H1 (cell line): ENCODE data around the gene PLB1. TPM values are rescaled to one million over a fixed set of nuclear protein-coding genes. Genes with fewer than 3 reads are reported as not detected.

ENCODE experiments used
- CTCF ChIA-PET: fragments of 300-600 bp; sonication (Branson Sonifier 250); formaldehyde crosslinking; loops from one replicate; lab custom pipeline; 2021; ENCODE audit not compliant: partially characterized antibody; lab: Charles Lee
- POLR2A ChIA-PET: fragments of 300-600 bp; sonication (Branson Sonifier 250); formaldehyde crosslinking; loops from one replicate; lab custom pipeline; 2021; ENCODE audit warnings: inconsistent platforms; ENCODE audit not compliant: partially characterized antibody; lab: Charles Lee
- DNase-seq, 2 experiments: peaks; one replicate each; pipeline versions ENCODE4 v3.0.0 to v3.0.0-alpha.2; 2010 to 2022; ENCODE audit warnings: low spot score in 2 of 2, low read depth in 1 of 2, mixed read lengths in 1 of 2
- FAIRE-seq: peaks from 2 replicates; lab custom pipeline; 2011; peaks lifted over from hg19 to GRCh38; lab: Jason Lieb, UNC
- H2AFZ ChIP-seq: 2 replicates; pipeline ENCODE4 v1.8.1; 2012; ENCODE audit warnings: low read length, inconsistent platforms
- H2AK5ac ChIP-seq: 2 replicates; pipeline ENCODE4 v1.6.1; 2013; ENCODE audit warnings: low read depth, low read length
- H2BK120ac ChIP-seq: replicated peaks from 2 replicates; pipeline ENCODE3; 2013; ENCODE audit warnings: low read depth, low read length, inconsistent platforms
- H2BK12ac ChIP-seq: 2 replicates; pipeline ENCODE4 v1.6.1; 2013; ENCODE audit warnings: low read depth, low read length
- H2BK15ac ChIP-seq: 2 replicates; pipeline ENCODE4 v1.6.1; 2013; ENCODE audit warnings: low read length
- H2BK20ac ChIP-seq: 2 replicates; pipeline ENCODE4 v1.6.1; 2013; ENCODE audit warnings: low read length
- H2BK5ac ChIP-seq: 2 replicates; pipeline ENCODE4 v1.6.1; 2013; ENCODE audit warnings: low read depth, low read length
- H3K14ac ChIP-seq: 2 replicates; pipeline ENCODE4 v1.6.1; 2013; ENCODE audit warnings: inconsistent platforms; ENCODE audit not compliant: insufficient read length
- H3K18ac ChIP-seq: 2 replicates; pipeline ENCODE4 v1.6.1; 2013; ENCODE audit warnings: low read length; ENCODE audit errors: extremely low read depth
- H3K23ac ChIP-seq: 2 replicates; pipeline ENCODE4 v1.6.1; 2013; ENCODE audit warnings: inconsistent platforms; ENCODE audit not compliant: insufficient read length
- H3K23me2 ChIP-seq: 2 replicates; pipeline ENCODE4 v1.6.1; 2013; ENCODE audit warnings: low read depth, low read length
- H3K27ac ChIP-seq: 2 replicates; pipeline ENCODE4 v1.6.1; 2011; ENCODE audit warnings: low read depth, low read length, inconsistent platforms
- H3K27me3 ChIP-seq, 4 experiments: replicated peaks in 1 of 4; 1 replicate in 1 of 4; 2 replicates in 3 of 4; pipeline versions ENCODE4 v1.6.1 to v1.8.1; 2011 to 2013; ENCODE audit warnings: low read length in 3 of 4, mild to moderate bottlenecking in 3 of 4, inconsistent platforms in 2 of 4, mixed read lengths in 2 of 4, moderate library complexity in 1 of 4; ENCODE audit not compliant: control insufficient read depth in 3 of 4, insufficient read depth in 3 of 4; ENCODE audit errors: extremely low read depth in 1 of 4
- H3K36me3 ChIP-seq, 4 experiments: 2 replicates each; pipeline versions ENCODE4 v1.6.1 to v1.8.1; 2011 to 2013; ENCODE audit warnings: mild to moderate bottlenecking in 4 of 4, low read length in 3 of 4, moderate library complexity in 2 of 4, control low read depth in 1 of 4, inconsistent platforms in 1 of 4; ENCODE audit not compliant: insufficient read depth in 4 of 4, control insufficient read depth in 2 of 4
- H3K4ac ChIP-seq: replicated peaks from 2 replicates; pipeline ENCODE3; 2013; ENCODE audit warnings: low read length, low read depth, mixed read lengths, inconsistent platforms; ENCODE audit not compliant: insufficient read length
- H3K4me1 ChIP-seq, 4 experiments: replicated peaks in 1 of 4; 1 replicate in 1 of 4; 2 replicates in 3 of 4; pipeline versions ENCODE4 v1.6.1 to v1.8.1; 2011 to 2013; ENCODE audit warnings: low read length in 3 of 4, inconsistent platforms in 2 of 4, mixed read lengths in 1 of 4; ENCODE audit not compliant: insufficient read depth in 4 of 4, control insufficient read depth in 3 of 4
- H3K4me2 ChIP-seq, 2 experiments: 2 replicates each; pipeline versions ENCODE4 v1.6.1 to v1.8.1; 2011 to 2013; ENCODE audit warnings: low read depth in 2 of 2, low read length in 2 of 2, control low read depth in 1 of 2, inconsistent platforms in 1 of 2, mild to moderate bottlenecking in 1 of 2; ENCODE audit not compliant: insufficient read depth in 1 of 2
- H3K4me3 ChIP-seq, 4 experiments: fragments of 200-600, 300-600 bp in 1 of 4; sonication (generic), shearing (Covaris generic), sonication (Bioruptor Twin) in 1 of 4; 2 replicates each; pipeline versions ENCODE4 v1.5.1 to v1.8.1; 2011 to 2016; ENCODE audit warnings: low read length in 4 of 4, low read depth in 3 of 4, control low read depth in 2 of 4, inconsistent platforms in 2 of 4, mild to moderate bottlenecking in 2 of 4, mixed read lengths in 1 of 4, moderate library complexity in 1 of 4; ENCODE audit not compliant: insufficient read depth in 2 of 4; ENCODE audit errors: extremely low read depth in 1 of 4
- H3K56ac ChIP-seq: replicated peaks from 2 replicates; pipeline ENCODE3; 2013; ENCODE audit warnings: low read depth, mild to moderate bottlenecking, mixed read lengths, low read length, inconsistent platforms; ENCODE audit not compliant: insufficient read length
- H3K79me1 ChIP-seq: 2 replicates; pipeline ENCODE4 v1.6.1; 2013; ENCODE audit warnings: low read depth, low read length, control low read depth
- H3K79me2 ChIP-seq, 2 experiments: 2 replicates each; pipeline versions ENCODE4 v1.6.1 to v1.8.1; 2012 to 2013; ENCODE audit warnings: low read length in 2 of 2, mild to moderate bottlenecking in 2 of 2, inconsistent platforms in 1 of 2; ENCODE audit not compliant: insufficient read depth in 2 of 2, control insufficient read depth in 1 of 2
- H3K9ac ChIP-seq, 4 experiments: replicated peaks in 1 of 4; 1 replicate in 1 of 4; 2 replicates in 3 of 4; pipeline versions ENCODE4 v1.6.1 to v1.8.1; 2011 to 2013; ENCODE audit warnings: low read depth in 3 of 4, low read length in 3 of 4, control low read depth in 2 of 4, mild to moderate bottlenecking in 2 of 4, moderate library complexity in 2 of 4, inconsistent platforms in 1 of 4; ENCODE audit errors: extremely low read depth in 1 of 4
- H3K9me3 ChIP-seq, 2 experiments: 2 replicates each; pipeline versions ENCODE4 v1.6.1 to v1.8.1; 2012 to 2013; ENCODE audit warnings: mild to moderate bottlenecking in 2 of 2, moderate library complexity in 2 of 2, control low read depth in 1 of 2, inconsistent platforms in 1 of 2, low read depth in 1 of 2, low read length in 1 of 2, mixed read lengths in 1 of 2; ENCODE audit not compliant: insufficient read depth in 2 of 2
- H4K20me1 ChIP-seq, 2 experiments: replicated peaks in 1 of 2; 2 replicates each; pipeline versions ENCODE3 to v1.8.1; 2011 to 2013; ENCODE audit warnings: inconsistent platforms in 2 of 2, low read length in 2 of 2, mild to moderate bottlenecking in 1 of 2; ENCODE audit not compliant: insufficient read depth in 2 of 2, control insufficient read depth in 1 of 2
- H4K5ac ChIP-seq: 2 replicates; pipeline ENCODE4 v1.6.1; 2013; ENCODE audit warnings: low read length, low read depth, mixed read lengths, inconsistent platforms; ENCODE audit not compliant: insufficient read length
- H4K8ac ChIP-seq: 2 replicates; pipeline ENCODE4 v1.8.0; 2013; ENCODE audit warnings: mild to moderate bottlenecking, moderate library complexity, low read length, inconsistent platforms; ENCODE audit not compliant: insufficient read depth; ENCODE audit errors: extremely low read depth
- H4K91ac ChIP-seq: replicated peaks from 2 replicates; pipeline ENCODE3; 2013; ENCODE audit warnings: low read length, mixed read lengths, inconsistent platforms; ENCODE audit not compliant: insufficient read length
- ATF2 ChIP-seq: IDR thresholded peaks from 2 replicates; pipeline ENCODE4 v1.6.1; 2012; ENCODE audit warnings: low read length, inconsistent platforms
- CBX8 ChIP-seq: fragments of 300-800, 300-1000 bp; sonication (generic); IDR thresholded peaks from 2 replicates; pipeline ENCODE4 v1.7.1; 2016; ENCODE audit warnings: low read depth, low read length, borderline replicate concordance
- CHD2 ChIP-seq: IDR thresholded peaks from 2 replicates; pipeline ENCODE4 v1.6.1; 2012; ENCODE audit warnings: low read length, improper control_type of control experiment
- CREB1 ChIP-seq: IDR thresholded peaks from 2 replicates; pipeline ENCODE4 v1.6.1; 2012; ENCODE audit warnings: inconsistent platforms
- EP300 ChIP-seq, 2 experiments: IDR thresholded peaks; 1 replicate in 1 of 2; 2 replicates in 1 of 2; pipeline ENCODE4 v1.6.1; 2011 to 2012; ENCODE audit warnings: low read depth in 2 of 2, low read length in 2 of 2, mild to moderate bottlenecking in 2 of 2, borderline replicate concordance in 1 of 2, inconsistent platforms in 1 of 2, moderate library complexity in 1 of 2
- EZH2 ChIP-seq: fragments of 200-600 bp; sonication (generic); IDR thresholded peaks from 2 replicates; pipeline ENCODE4 v1.7.1; 2012; ENCODE audit warnings: low read depth, mild to moderate bottlenecking, moderate library complexity, low read length, inconsistent platforms; ENCODE audit not compliant: severe bottlenecking
- KDM5A ChIP-seq: fragments of 200-600 bp; IDR thresholded peaks from 2 replicates; pipeline ENCODE4 v1.7.1; 2012; ENCODE audit warnings: mild to moderate bottlenecking, low read length, inconsistent platforms, mixed read lengths
- NRF1 ChIP-seq: IDR thresholded peaks from 2 replicates; pipeline ENCODE4 v1.6.1; 2011; ENCODE audit warnings: mild to moderate bottlenecking, low read depth, low read length, improper control_type of control experiment
- WGBS, 2 experiments: shearing (Covaris generic) in 1 of 2; methylation state at CpG; one replicate each; pipeline versions ENCODE4 v1.1.6 to v1.1.7; 2013 to 2015; ENCODE audit warnings: low lambda C conversion rate in 2 of 2, mixed read lengths in 2 of 2, inconsistent platforms in 1 of 2, low coverage in 1 of 2, missing lambda C conversion rate in 1 of 2; ENCODE audit not compliant: insufficient replicate concordance in 2 of 2, insufficient coverage in 1 of 2, insufficient read length in 1 of 2; ENCODE audit errors: extremely low coverage in 1 of 2, missing lambda C conversion rate in 1 of 2; 5-methylcytosine and 5-hydroxymethylcytosine counted together
- polyA plus RNA-seq, 7 experiments: library from polyadenylated mRNA; depleted of rRNA in 3 of 7; stranded (reverse) in 5 of 7; unstranded in 2 of 7; fragments of >200 nt in 5 of 7; fragments of 200-250 nt in 2 of 7; gene quantifications; 1 replicate in 5 of 7; 2 replicates in 1 of 7; 4 replicates in 1 of 7; pipeline versions ENCODE4 v1.2.1 to v1.2.3, GENCODE V29; 2011 to 2013; ENCODE audit warnings: missing spikeins in 2 of 7, mixed read lengths in 2 of 7
- total RNA-seq: library from RNA; stranded (reverse); fragmentation: NEBNext Ultra II Directional; extraction: Animal tissue kit (Norgen Biotek cat#: 25700); gene quantifications from 2 replicates; pipeline ENCODE4 v1.2.1, GENCODE V29; 2021

Gene PLB1
- total and polyA plus RNA-seq, 2 of the 8 experiments (the other 6 are each of a cell fraction or from before 2014, with no cell fraction given): 0.20 to 0.36 TPM

DNA sequence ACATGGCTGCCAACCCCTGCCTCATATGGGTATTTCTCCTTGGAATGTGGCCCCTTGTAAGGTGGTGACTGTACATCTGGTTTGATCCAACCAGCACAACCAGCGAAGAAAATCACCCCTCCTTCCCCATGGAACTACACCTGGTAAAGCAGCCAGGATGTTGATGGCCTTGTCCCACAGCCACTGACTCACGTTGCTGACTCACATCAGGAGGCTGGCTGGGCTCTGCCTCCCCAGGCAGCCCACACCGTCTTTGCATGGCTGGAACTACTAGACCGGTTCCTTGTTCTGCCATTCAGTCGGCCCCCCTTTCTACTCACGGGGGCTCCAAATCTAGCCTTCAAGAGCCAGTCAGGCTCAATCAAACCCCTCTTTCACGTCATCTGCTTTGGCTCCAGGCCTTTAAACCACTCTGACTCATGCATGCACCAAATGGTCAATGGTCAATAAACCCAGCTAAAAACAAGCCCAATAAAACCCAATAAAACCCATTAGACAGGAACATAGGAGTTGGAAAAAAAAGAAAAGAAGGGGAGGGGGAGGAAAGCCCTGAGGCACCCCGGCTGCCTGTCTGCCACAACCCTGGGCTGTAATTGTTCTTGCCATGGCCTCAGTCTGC lies 114.8 kb downstream of the PLB1 start:
- no peaks in the 10 kb centered on the region for H3K36me3 ChIP-seq
- no peak overlapping the region for H4K5ac ChIP-seq
- no peak overlapping the region; the same call in 1 of the 2 replicates for H2BK12ac ChIP-seq
- TF ChIP-seq CHD2: no peak
- no peak for TF ChIP-seq EP300 (IDR thresholded peaks at IDR 0.05; ENCODE audit: borderline replicate concordance in 1 of 2, low read depth in 2 of 2, low read length in 2 of 2)
- no peak for TF ChIP-seq ATF2
- no peak for TF ChIP-seq CREB1
- TF ChIP-seq KDM5A: no peak
- no peak for TF ChIP-seq CBX8
- no peak for TF ChIP-seq EZH2
- TF ChIP-seq NRF1: no peak
- no peak overlapping the region for H3K56ac ChIP-seq
- no peak overlapping the region for H3K27ac ChIP-seq
- H2BK5ac ChIP-seq: no peak overlapping the region
- H3K4ac ChIP-seq: no peak overlapping the region
- no peak overlapping the region for H3K14ac ChIP-seq
- FAIRE-seq (no peak), DNase-seq (no peak)
- H3K4me1 ChIP-seq: peaks cover 0 to 7% (median 3%) of the 10 kb centered on the region in 4 experiments; a peak in 4 of 7 replicates
- no peak overlapping the region for H2BK120ac ChIP-seq
- H3K79me2 ChIP-seq: no peaks in the 10 kb centered on the region
- H4K20me1 ChIP-seq: no peaks in the 10 kb centered on the region
- H3K23me2 ChIP-seq: no peaks in the 10 kb centered on the region
- H3K79me1 ChIP-seq: no peaks in the 10 kb centered on the region
- POLR2A ChIA-PET: no interaction called here
- H4K91ac ChIP-seq: no peak overlapping the region
- no peak overlapping the region for H2AFZ ChIP-seq
- H3K9ac ChIP-seq: no peak overlapping the region
- H2AK5ac ChIP-seq: 0 out of 2 replicates have a peak overlapping the region, but pooled peaks have one; percentile 53
- H2BK20ac ChIP-seq: no peak overlapping the region
- no peak overlapping the region for H3K4me2 ChIP-seq
- H3K4me3 ChIP-seq: no peak overlapping the region
- no peak overlapping the region for H2BK15ac ChIP-seq
- no peak overlapping the region for H4K8ac ChIP-seq
- H3K18ac ChIP-seq: no peak overlapping the region
- WGBS, 2 experiments: 88% methylated on average over 8 of the region's 8 CpGs; no CpG with 5 or more reads in 1 of the 2 experiments
- H3K23ac ChIP-seq: no peak overlapping the region
- H3K27me3 ChIP-seq: no peaks in the 10 kb centered on the region; a peak in 1 of 7 replicates
- no peaks in the 10 kb centered on the region for H3K9me3 ChIP-seq
- CTCF ChIA-PET: interaction anchor here (0.9 to 9.5 kb wide), 2 partner anchors 13 to 16 kb away, joined by 3 to 81 read pairs; no protein-coding TSS in a partner anchor
